Vagina (tissue), 2 donors: ENCODE results near the gene ERICH3.

Source experiments
- POLR2A ChIP-seq, 2 donors: fragments of 450-650 bp; IDR thresholded peaks; one replicate each; pipeline ENCODE4 v1.6.1; 2017; ENCODE audit warnings: antibody characterized with exemption in 2 of 2, mild to moderate bottlenecking in 2 of 2, moderate library complexity in 2 of 2
- POLR2AphosphoS5 ChIP-seq, 2 donors: sonication (generic); formaldehyde crosslinking; IDR thresholded peaks; one replicate each; pipeline ENCODE4 v1.9.0; 2017; ENCODE audit warnings: antibody characterized with exemption in 2 of 2, mild to moderate bottlenecking in 2 of 2, low read depth in 1 of 2; ENCODE audit not compliant: insufficient read depth in 1 of 2

GRCh38 chr1:74618974-74619373, 54.6 kb downstream of the ERICH3 start:
- TF ChIP-seq POLR2AphosphoS5 (IDR thresholded peaks at IDR 0.05; ENCODE audit: insufficient read depth in 1 of 2, low read depth in 1 of 2) (no peak), POLR2A (IDR thresholded peaks at IDR 0.05) (no peak)
